Nephron (organoid): Measurements from ENCODE around the gene SH3BP1.
"Not testable (repeated sequence)": the region's sequence is repeated elsewhere in the genome, so short reads cannot be mapped to it uniquely, and the experiment has no call there.

Source experiments
- H3K27ac Mint-ChIP-seq, 3 experiments: 2 replicates each; pipeline ENCODE4 v1.8.0; 2020; ENCODE audit warnings: mixed read lengths in 3 of 3, mild to moderate bottlenecking in 2 of 3, moderate library complexity in 1 of 3
- H3K27me3 Mint-ChIP-seq: 2 replicates; pipeline ENCODE4 v1.8.0; 2021; ENCODE audit warnings: low read depth, mild to moderate bottlenecking, moderate library complexity, mixed read lengths
- H3K36me3 Mint-ChIP-seq: 2 replicates; pipeline ENCODE4 v1.8.0; 2020; ENCODE audit warnings: low read depth, mixed read lengths
- H3K4me1 Mint-ChIP-seq: 2 replicates; pipeline ENCODE4 v1.8.0; 2020; ENCODE audit warnings: mixed read lengths
- H3K4me3 Mint-ChIP-seq, 3 experiments: 2 replicates each; pipeline ENCODE4 v1.8.0; 2020; ENCODE audit warnings: mild to moderate bottlenecking in 3 of 3, mixed read lengths in 3 of 3, moderate library complexity in 2 of 3
- H3K9me3 Mint-ChIP-seq: 2 replicates; pipeline ENCODE4 v1.8.0; 2020; ENCODE audit warnings: mixed read lengths
- TF ChIP-seq, protein P1 (sequence below), 3 experiments: fragments of 200-600 bp; sonication (generic); IDR thresholded peaks; one replicate each; pipeline ENCODE4 v1.5.0; 2021; ENCODE audit warnings: antibody characterized with exemption in 3 of 3; ENCODE audit not compliant: unreplicated experiment in 3 of 3

The SH3BP1 gene

DNA sequence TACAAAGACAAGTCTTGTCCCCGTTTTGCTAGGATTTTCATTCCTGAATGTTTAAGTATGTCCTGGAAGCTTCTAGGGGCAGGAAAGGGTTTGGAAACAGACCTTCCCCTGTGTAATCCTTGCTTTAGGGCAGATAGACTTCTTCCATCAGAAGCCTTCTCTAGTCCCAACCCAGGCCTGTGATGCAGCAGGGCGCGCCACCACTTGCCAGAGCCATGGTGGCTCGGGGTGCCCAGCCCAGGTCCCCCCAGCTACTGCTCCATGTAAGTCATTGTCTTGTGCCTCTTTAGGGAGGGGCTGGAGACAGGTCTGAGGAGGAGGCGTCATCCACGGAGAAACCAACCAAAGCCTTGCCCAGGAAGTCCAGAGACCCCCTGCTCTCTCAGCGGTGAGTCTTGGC, 50.9 kb downstream of the SH3BP1 start:
- Mint-ChIP-seq H3K27ac (no peak overlapping the region), H3K4me1 (peaks cover 10% of the 10 kb centered on the region), H3K27me3 (peaks cover 3% of the 10 kb centered on the region), H3K4me3 (peak overlapping the region; percentile 32 to 63 (median 51)), H3K9me3 (no peaks in the 10 kb centered on the region), H3K36me3 (peaks cover 28% of the 10 kb centered on the region)
- TF ChIP-seq, protein P1, sequence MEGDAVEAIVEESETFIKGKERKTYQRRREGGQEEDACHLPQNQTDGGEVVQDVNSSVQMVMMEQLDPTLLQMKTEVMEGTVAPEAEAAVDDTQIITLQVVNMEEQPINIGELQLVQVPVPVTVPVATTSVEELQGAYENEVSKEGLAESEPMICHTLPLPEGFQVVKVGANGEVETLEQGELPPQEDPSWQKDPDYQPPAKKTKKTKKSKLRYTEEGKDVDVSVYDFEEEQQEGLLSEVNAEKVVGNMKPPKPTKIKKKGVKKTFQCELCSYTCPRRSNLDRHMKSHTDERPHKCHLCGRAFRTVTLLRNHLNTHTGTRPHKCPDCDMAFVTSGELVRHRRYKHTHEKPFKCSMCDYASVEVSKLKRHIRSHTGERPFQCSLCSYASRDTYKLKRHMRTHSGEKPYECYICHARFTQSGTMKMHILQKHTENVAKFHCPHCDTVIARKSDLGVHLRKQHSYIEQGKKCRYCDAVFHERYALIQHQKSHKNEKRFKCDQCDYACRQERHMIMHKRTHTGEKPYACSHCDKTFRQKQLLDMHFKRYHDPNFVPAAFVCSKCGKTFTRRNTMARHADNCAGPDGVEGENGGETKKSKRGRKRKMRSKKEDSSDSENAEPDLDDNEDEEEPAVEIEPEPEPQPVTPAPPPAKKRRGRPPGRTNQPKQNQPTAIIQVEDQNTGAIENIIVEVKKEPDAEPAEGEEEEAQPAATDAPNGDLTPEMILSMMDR (IDR thresholded peaks at IDR 0.05; ENCODE audit: unreplicated experiment in 3 of 3): no peak

- TF ChIP-seq, protein P1 (IDR thresholded peaks at IDR 0.05; ENCODE audit: unreplicated experiment in 3 of 3): no peak
- peaks cover 28% of the 10 kb centered on the region for H3K36me3 Mint-ChIP-seq
- H3K9me3 Mint-ChIP-seq: no peaks in the 10 kb centered on the region
- no peak overlapping the region for H3K4me3 Mint-ChIP-seq
- peaks cover 3% of the 10 kb centered on the region for H3K27me3 Mint-ChIP-seq
- H3K27ac Mint-ChIP-seq: no peak overlapping the region
- H3K4me1 Mint-ChIP-seq: peaks cover 12% of the 10 kb centered on the region
Measured at GRCh38 chr22:37690901-37691504, 51.5 kb downstream of the SH3BP1 start.

DNA sequence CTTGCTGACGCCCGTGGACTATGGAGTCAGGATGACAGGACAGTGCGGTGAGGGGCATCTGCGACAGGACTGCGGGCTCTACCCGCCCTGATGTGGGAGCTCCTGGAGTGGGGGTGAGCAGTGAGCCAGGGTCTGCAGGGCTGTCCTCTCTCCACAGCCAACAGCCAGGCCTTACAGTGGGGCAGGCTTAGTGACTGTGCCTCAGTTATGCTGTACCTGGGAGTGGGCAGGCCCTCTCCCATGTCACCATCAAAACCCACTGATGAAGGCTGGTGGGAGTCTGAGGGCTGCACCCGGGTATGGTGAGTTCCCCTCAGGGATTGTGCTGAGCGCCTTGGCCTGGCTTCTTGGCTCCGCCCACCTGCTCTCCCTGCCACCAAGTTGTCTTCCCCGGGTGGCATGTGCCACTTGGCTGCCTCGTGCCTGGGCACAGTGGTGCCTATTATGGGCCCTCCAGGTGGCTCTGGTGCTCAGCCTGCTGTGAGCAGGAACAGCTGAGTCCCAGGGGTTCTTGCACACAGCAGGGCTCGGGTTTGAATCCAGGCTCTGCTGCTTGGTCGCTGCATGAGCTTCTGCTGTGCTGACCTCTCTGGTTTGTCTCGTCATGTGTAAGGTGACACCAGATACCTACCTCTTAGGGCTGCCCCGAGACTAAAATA, 53.3 kb downstream of the SH3BP1 start:
- Mint-ChIP-seq H3K36me3 (peaks cover 28% of the 10 kb centered on the region), H3K27me3 (peaks cover 3% of the 10 kb centered on the region), H3K4me3 (no peak overlapping the region), H3K4me1 (peaks cover 16% of the 10 kb centered on the region), H3K27ac (no peak overlapping the region), H3K9me3 (no peaks in the 10 kb centered on the region)
- TF ChIP-seq, protein P1 (IDR thresholded peaks at IDR 0.05; ENCODE audit: unreplicated experiment in 3 of 3): no peak

- Mint-ChIP-seq H3K4me1 (peaks cover 16% of the 10 kb centered on the region), H3K36me3 (peaks cover 20% of the 10 kb centered on the region)
- not testable (repeated sequence) for H3K4me3 Mint-ChIP-seq, H3K27ac Mint-ChIP-seq, H3K9me3 Mint-ChIP-seq, H3K27me3 Mint-ChIP-seq
Measured at GRCh38 chr22:37694131-37694530, 54.7 kb downstream of the SH3BP1 start.

DNA sequence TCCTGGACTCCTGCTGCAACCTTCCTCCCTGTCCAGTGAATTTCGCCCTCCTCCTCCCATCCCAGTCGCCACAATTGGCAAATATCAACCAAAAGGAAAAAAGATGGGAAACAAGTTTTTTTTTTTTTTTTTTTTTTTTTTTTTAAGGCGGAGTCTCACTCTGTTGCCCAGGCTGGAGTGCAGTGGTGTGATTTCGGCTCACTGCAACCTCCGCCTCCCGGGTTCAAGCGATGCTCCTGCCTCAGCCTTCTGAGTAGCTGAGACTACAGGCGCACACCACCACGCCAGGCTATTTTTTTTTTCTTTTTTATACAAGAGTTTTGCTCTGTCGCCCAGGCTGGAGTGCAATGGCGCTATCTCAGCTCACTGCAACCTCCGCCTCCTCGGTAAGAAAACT, 56.8 kb downstream of the SH3BP1 start:
- H3K4me3 Mint-ChIP-seq: peak overlapping the region; percentile 76 to 83 (median 79)
- peaks cover 12% of the 10 kb centered on the region for H3K36me3 Mint-ChIP-seq
- not testable (repeated sequence) for H3K27me3 Mint-ChIP-seq, H3K9me3 Mint-ChIP-seq
- peaks cover 16% of the 10 kb centered on the region for H3K4me1 Mint-ChIP-seq
- H3K27ac Mint-ChIP-seq: peak overlapping the region in 2 of 3 experiments; percentile 66 to 89

DNA sequence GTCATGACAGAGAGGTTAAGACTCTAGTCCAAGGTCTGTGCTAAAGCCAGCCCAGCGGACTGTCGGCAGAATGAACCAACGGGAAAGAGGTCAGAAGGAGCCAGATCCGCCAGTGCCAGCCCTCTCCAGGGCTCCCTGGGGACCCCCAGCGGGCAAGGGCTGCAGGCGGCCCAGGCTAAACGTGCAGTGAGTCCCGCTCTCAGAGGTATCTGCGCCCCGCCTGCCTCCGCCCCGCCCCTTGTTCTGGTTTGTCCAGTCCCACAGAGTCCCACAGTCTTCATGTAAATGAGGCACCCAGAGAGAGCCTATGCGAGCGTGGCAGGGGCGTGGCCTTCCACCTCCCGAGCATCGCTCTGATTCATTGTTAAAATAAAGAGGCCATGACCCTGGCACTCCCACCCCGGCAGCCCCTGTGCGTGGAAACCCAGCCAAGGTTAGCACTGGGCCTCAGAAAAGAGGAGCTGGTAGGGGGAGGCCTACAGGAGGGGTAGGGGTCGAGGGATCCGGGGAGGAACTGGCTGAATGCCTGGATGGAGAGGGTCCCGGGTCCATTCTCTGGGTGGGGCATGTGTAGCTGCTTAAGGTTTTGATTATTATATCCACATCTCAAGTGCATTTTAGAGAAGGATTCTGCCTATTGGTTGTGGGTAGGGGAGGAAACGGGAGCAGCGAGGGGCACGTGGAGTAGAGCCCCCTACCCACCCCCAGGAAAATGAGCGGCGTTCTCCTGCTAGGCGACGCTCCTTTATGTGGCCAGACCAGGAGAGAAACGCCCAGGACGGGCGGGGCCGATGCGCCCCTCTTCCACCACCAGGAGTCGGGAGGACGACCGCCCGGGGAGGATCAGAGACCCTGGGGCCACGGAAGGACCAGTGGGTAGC, 57.4 kb downstream of the SH3BP1 start, which contains the start of gene TRIOBP:
Gene TRIOBP (plus strand): TSS at position 392 of the 881 bp plus-strand sequence. CDS start 4,318 bp downstream, outside the sequence.
- TF ChIP-seq, protein P1 (IDR thresholded peaks at IDR 0.05; ENCODE audit: unreplicated experiment in 3 of 3): peak; percentile 47 to 59 (median 51)
- Mint-ChIP-seq H3K4me1 (peaks cover 16% of the 10 kb centered on the region), H3K36me3 (peaks cover 12% of the 10 kb centered on the region), H3K9me3 (no peaks in the 10 kb centered on the region), H3K4me3 (peak within 1 kb of the TSS; percentile 76 to 83 (median 79)), H3K27me3 (peaks cover 3% of the 10 kb centered on the region), H3K27ac (peak within 1 kb of the TSS; percentile 57 to 89 (median 66))
